Aorta (tissue), 5 donors: ENCODE data around the gene EDIL3. TPM values are rescaled to one million over a fixed set of nuclear protein-coding genes. Genes with fewer than 3 reads are reported as not detected.

Experiments
- ATAC-seq: fragments of 200-7000 bp; cut with Tn5 transposase; one replicate; pipeline ENCODE4 v1.9.1; 2022; ENCODE audit warnings: moderate library complexity; ENCODE audit not compliant: low FRiP score
- DNase-seq, 2 donors: peaks; one replicate each; pipeline ENCODE4 v3.0.0-alpha.2; 2020
- H3K27ac ChIP-seq, 2 donors: one replicate each; pipeline ENCODE4 v1.5.1; 2013; ENCODE audit warnings: low read length in 2 of 2, mild to moderate bottlenecking in 2 of 2, moderate library complexity in 2 of 2, control low read depth in 1 of 2, inconsistent platforms in 1 of 2, low read depth in 1 of 2
- H3K27me3 ChIP-seq, 2 donors: one replicate each; pipeline ENCODE4 v1.6.1; 2013; ENCODE audit warnings: control low read depth in 1 of 2, low read length in 1 of 2, mild to moderate bottlenecking in 1 of 2, moderate library complexity in 1 of 2; ENCODE audit not compliant: insufficient read depth in 2 of 2, control insufficient read depth in 1 of 2
- H3K36me3 ChIP-seq, 2 donors: one replicate each; pipeline ENCODE4 v1.6.1; 2013; ENCODE audit warnings: control low read depth in 1 of 2, low read length in 1 of 2, mild to moderate bottlenecking in 1 of 2; ENCODE audit not compliant: insufficient read depth in 2 of 2, control insufficient read depth in 1 of 2
- H3K4me1 ChIP-seq, 2 donors: one replicate each; pipeline ENCODE4 v1.6.1; 2013; ENCODE audit warnings: low read length in 2 of 2, control low read depth in 1 of 2, mild to moderate bottlenecking in 1 of 2, moderate library complexity in 1 of 2; ENCODE audit not compliant: insufficient read depth in 2 of 2, control insufficient read depth in 1 of 2
- H3K4me3 ChIP-seq, 2 donors: one replicate each; pipeline ENCODE4 v1.5.1; 2013; ENCODE audit warnings: low read length in 2 of 2, control low read depth in 1 of 2, mild to moderate bottlenecking in 1 of 2
- H3K9me3 ChIP-seq: one replicate; pipeline ENCODE4 v1.6.1; 2013; ENCODE audit warnings: mild to moderate bottlenecking, low read length; ENCODE audit not compliant: control insufficient read depth
- WGBS, 2 donors: extraction: QIAGEN DNeasy Blood & Tissue Kit; methylation state at CpG; one replicate each; pipeline ENCODE4 v1.1.7; 2013; 5-methylcytosine and 5-hydroxymethylcytosine counted together
- intact Hi-C, 2 donors: fragments of 100-400 bp; cut with DNase I; formaldehyde crosslinking; loops; one replicate each; pipeline versions ENCODE4 v1.14.2 to v1.15.0; 2022
- polyA plus RNA-seq, 2 donors: library from polyadenylated mRNA; stranded (reverse); fragments of 200-250 nt; gene quantifications; one replicate each; pipeline ENCODE4 v1.2.3, GENCODE V29; 2013
- total RNA-seq, 2 donors: library from RNA; stranded (reverse); fragmentation: NEBNext Ultra II Directional; extraction: Animal tissue kit (Norgen Biotek cat#: 25700); gene quantifications; one replicate each; pipeline ENCODE4 v1.2.1, GENCODE V29; 2021
- donor health status: healthy with polysubstance abuse.
- donor health status: Bipolar disorder and iron deficiency.
- donor health status: DM: no; HTN: no; CAD: no.
- donor health status: DM: no; HTN: no; CAD: no.
- donor health status: DM: yes; HTN: yes; CAD: no.

EDIL3 gene
- total and polyA plus RNA-seq, 4 donors = 50.0 to 205 (median 122) TPM

DNA sequence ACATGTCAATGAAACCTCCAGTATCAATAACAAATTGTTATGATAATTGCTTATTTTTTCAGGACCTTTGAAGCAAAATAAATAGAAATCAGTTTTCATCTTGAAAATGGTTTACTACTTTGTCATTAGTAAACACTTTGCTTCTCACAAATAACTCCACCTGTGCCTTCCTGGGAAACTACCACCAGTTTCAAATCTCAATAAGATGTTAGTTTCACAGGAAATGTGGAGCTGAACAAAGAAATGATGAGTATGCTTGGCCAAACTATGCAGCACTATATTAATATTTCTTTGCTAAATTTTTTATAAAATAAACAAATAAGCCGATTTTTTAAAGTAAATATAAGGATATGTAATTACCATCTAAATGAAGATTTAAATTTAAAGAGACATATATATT, 442.5 kb downstream of the EDIL3 start:
- 72 to 80% methylated on average over 1 of the region's 1 CpG for WGBS, 2 donors
- no peaks in the 10 kb centered on the region for H3K36me3 ChIP-seq
- ATAC-seq (no peak), DNase-seq (no peak)
- intact Hi-C loops = no loop called here
- peaks cover 1% of the 10 kb centered on the region for H3K9me3 ChIP-seq
- H3K27ac ChIP-seq = no peak overlapping the region
- no peak overlapping the region for H3K4me3 ChIP-seq
- no peaks in the 10 kb centered on the region for H3K4me1 ChIP-seq
- H3K27me3 ChIP-seq = no peaks in the 10 kb centered on the region

DNA sequence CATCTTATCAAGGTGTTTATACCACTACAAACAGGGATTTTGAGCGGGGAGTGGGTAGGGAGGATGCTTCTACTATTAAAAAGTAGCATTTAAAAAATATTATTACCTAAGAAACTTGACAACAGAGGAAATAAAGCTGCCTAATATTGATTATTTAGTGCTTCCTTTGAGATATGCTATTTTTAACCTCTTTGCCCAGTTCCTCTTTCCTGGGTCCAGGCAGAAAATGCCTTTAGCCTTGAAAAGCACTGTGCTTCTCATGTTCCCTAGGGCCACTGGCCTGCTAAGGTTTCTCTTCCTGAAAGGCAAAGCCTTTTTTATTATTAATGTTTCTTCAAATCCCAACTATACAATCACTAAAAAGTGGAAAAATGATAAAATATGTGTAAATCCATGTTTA, 446.8 kb downstream of the EDIL3 start:
- Histone ChIP-seq H3K36me3 (no peaks in the 10 kb centered on the region), H3K9me3 (no peaks in the 10 kb centered on the region), H3K27me3 (no peaks in the 10 kb centered on the region), H3K4me3 (no peak overlapping the region), H3K4me1 (no peaks in the 10 kb centered on the region), H3K27ac (no peak overlapping the region)
- ATAC-seq (no peak), DNase-seq (no peak)
- intact Hi-C loops = no loop called here
- WGBS, 2 donors = 83 to 85% methylated on average over 1 of the region's 1 CpG

DNA sequence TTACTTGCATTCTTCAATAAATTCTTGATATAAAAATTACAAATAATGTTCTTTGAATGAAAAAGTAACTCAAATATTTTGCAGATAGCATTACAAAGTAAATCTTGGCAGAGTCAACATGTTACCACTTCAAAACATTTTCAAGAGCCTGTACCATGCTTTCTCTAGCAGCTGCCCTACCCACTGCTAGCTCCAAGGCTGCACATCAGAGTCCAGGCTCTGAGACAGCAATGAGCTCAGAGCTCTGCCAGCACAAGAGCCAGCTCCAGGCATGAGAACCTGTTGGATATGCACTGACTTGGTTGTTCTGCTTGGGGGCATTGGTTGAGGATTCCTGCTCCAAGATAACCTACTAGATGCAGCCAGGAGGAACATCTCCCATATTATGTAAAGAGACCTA, 452.7 kb downstream of the EDIL3 start:
- DNase-seq (no peak), ATAC-seq (no peak)
- Histone ChIP-seq H3K4me1 (no peaks in the 10 kb centered on the region), H3K4me3 (no peak overlapping the region), H3K9me3 (no peaks in the 10 kb centered on the region), H3K36me3 (no peaks in the 10 kb centered on the region), H3K27ac (no peak overlapping the region), H3K27me3 (no peaks in the 10 kb centered on the region)
- intact Hi-C loops = no loop called here

DNA sequence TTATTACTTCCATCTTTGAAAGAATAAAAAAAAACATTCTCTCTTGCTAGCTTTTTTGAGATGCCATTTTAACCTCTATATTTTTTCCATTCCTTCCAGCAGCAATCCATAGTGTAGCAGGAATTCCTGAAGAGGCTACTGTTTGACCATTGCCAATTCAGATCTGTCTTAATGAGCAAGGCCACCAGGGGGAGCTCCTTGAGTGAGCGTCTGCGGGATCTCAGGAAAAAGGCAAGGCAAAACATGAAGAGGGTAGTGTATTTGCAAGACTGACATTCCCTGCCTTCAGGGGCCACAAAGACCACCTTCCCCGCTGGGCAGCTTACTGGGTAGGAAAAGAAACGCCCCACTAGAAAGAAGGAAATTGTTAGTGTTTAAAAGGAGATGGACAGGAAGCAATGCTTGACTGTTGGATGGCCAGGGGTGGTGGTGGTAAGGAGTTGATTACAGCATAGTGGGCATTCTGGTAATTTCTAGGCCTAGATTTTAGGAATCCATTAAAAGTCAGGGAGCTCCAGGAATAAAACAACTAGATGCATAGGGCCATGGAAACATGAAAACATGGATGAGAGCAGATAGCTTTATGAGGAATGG, 457.4 kb downstream of the EDIL3 start:
- Histone ChIP-seq H3K27ac (no peak overlapping the region), H3K4me3 (no peak overlapping the region), H3K36me3 (no peaks in the 10 kb centered on the region), H3K9me3 (no peaks in the 10 kb centered on the region), H3K4me1 (no peaks in the 10 kb centered on the region), H3K27me3 (no peaks in the 10 kb centered on the region)
- WGBS, 2 donors = 43 to 44% methylated on average over 4 of the region's 4 CpGs
- ATAC-seq = no peak
- DNase-seq = peak; percentile 58 to 80
- intact Hi-C loops = loop anchor here in 1 of 2 donors (10.0 kb wide), 1 partner anchor 328 kb away; no protein-coding TSS in a partner anchor

DNA sequence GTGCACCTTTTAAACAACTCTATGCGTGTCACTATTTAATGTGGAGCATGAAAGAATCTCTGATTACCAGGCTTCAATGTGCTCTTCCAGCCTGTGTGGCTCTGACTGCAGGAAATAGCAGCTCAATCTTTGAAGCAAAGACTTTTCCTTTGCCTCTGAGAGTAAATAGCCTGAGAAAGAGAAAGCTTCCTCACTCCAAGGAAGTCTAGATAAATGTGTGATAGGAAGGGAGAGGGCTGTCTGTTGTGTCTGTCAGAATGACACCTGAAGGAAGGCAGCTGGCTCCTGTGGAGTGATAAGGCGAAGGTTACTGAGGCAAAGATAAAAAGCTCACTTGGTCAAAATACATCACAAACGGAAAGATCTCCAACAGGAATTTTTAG, 458.7 kb downstream of the EDIL3 start:
- no peak for DNase-seq
- no peak overlapping the region for H3K4me3 ChIP-seq
- no peak overlapping the region for H3K27ac ChIP-seq
- H3K9me3 ChIP-seq = no peaks in the 10 kb centered on the region
- WGBS, 2 donors = 59 to 60% methylated on average over 3 of the region's 3 CpGs
- ATAC-seq = no peak
- no peaks in the 10 kb centered on the region for H3K27me3 ChIP-seq
- H3K36me3 ChIP-seq = no peaks in the 10 kb centered on the region
- no peaks in the 10 kb centered on the region for H3K4me1 ChIP-seq
- intact Hi-C loops = loop anchor here in 1 of 2 donors (10.0 kb wide), 1 partner anchor 329 kb away; no protein-coding TSS in a partner anchor

DNA sequence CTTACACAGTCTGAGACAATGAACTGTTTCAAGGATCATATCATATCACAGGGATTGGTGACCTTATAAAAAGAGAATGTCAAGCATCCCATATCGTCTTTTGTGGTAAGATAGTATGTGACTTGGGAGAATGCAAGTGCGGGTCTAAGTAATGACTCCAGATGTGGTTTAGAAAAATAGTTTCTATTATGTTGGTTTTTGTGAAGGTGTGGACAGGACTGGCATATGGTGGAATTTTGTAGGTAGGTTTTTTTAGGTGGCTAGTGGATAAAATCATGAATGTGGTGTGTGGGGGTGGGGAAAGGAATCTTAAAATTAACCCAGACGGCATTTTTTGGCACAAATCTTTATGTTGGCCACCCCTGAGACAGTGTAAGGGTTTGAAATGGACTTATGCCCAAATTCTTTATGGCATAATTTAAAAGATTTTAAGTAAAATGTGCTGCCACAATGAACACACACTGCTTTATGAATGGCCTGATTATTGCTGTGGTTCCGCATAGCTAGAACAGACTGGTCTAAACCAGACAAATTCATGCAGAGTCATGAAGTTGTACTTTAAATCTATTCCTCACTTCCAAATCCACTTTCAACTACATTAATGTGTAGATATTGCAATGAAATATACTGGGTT, 459.2 kb downstream of the EDIL3 start:
- H3K27me3 ChIP-seq = no peaks in the 10 kb centered on the region
- H3K4me3 ChIP-seq = no peak overlapping the region
- DNase-seq (no peak), ATAC-seq (no peak)
- H3K9me3 ChIP-seq = no peaks in the 10 kb centered on the region
- H3K4me1 ChIP-seq = no peaks in the 10 kb centered on the region
- H3K27ac ChIP-seq = no peak overlapping the region
- 42 to 55% methylated on average over 4 of the region's 4 CpGs for WGBS, 2 donors
- H3K36me3 ChIP-seq = no peaks in the 10 kb centered on the region
- intact Hi-C loops = loop anchor here in 1 of 2 donors (10.0 kb wide), 1 partner anchor 329 kb away; no protein-coding TSS in a partner anchor

DNA sequence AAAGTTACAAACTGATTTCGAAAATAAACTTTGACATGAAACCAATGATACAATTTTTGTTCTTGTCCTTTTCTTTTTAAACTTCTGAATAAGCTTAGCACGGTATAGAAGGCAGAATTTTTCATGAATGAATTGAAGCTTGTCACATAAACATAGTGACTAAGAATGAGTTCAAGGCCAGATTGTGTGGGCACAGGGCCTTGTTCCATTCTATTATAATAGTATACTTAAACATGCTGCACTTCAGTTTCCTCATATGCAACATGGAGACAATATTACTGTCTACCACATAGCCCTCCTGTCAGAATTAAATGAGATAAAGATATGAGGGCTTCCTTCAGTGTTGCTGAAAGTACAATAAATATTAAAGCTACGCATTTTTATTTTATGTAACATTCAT, 459.8 kb downstream of the EDIL3 start:
- Histone ChIP-seq H3K27ac (no peak overlapping the region), H3K9me3 (no peaks in the 10 kb centered on the region), H3K27me3 (no peaks in the 10 kb centered on the region), H3K36me3 (no peaks in the 10 kb centered on the region), H3K4me1 (no peaks in the 10 kb centered on the region), H3K4me3 (no peak overlapping the region)
- intact Hi-C loops = loop anchor here in 1 of 2 donors (5.0 to 10.0 kb wide), 2 partner anchors 203 to 330 kb away; partner anchors contain the start of gene HAPLN1
- DNase-seq = no peak
- no peak for ATAC-seq
- WGBS, 2 donors = 65 to 69% methylated on average over 3 of the region's 3 CpGs

DNA sequence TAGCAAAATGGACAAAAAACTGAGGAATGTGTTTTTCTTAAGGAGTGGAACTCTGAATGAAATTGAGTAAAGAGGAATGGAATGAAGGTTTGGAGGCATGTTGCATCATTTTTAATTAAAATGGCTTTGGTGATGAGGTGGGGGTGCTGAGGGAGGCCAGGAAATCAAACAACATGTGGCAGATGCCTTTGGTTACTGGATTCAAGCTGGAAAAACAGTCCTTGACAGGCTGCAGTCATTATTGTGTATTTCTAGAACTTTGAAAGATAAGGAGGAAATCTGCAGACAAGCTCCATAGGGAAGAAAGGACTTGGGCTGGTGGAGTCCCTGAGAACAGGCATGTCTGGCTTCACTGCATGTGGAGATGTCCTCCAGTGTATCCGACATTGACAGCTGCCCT, 460.5 kb downstream of the EDIL3 start:
- ATAC-seq = no peak
- Histone ChIP-seq H3K4me3 (no peak overlapping the region), H3K4me1 (no peaks in the 10 kb centered on the region), H3K9me3 (no peaks in the 10 kb centered on the region), H3K36me3 (no peaks in the 10 kb centered on the region), H3K27me3 (no peaks in the 10 kb centered on the region), H3K27ac (no peak overlapping the region)
- WGBS, 2 donors = 63 to 71% methylated on average over 1 of the region's 1 CpG
- no peak for DNase-seq
- intact Hi-C loops = loop anchor here in 1 of 2 donors (5.0 to 10.0 kb wide), 2 partner anchors 202 to 331 kb away; partner anchors contain the start of gene HAPLN1

DNA sequence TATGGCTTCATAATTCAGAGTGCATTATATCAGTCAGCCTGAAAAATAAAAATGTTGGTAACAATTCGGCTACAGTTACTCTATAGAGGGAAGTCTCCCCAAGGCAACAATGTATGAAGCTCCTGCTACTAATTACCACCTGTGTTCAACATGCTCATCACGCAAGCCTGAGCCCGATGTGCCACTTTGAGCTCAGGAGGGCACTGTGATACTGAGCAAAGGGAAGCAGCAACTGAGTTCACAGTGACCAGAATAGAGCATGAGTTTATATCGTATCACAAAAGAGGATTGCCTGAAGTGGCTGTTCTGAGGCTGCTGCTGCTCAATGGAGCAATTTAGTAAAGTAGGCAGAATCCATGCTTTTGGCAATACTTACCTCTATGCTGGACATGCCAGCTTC, 462.0 kb downstream of the EDIL3 start:
- H3K4me3 ChIP-seq = no peak overlapping the region
- 93 to 94% methylated on average over 4 of the region's 4 CpGs for WGBS, 2 donors
- ATAC-seq = no peak
- no peak overlapping the region for H3K27ac ChIP-seq
- intact Hi-C loops = loop anchor here in 1 of 2 donors (5.0 to 10.0 kb wide), 2 partner anchors 200 to 332 kb away; partner anchors contain the start of gene HAPLN1
- no peaks in the 10 kb centered on the region for H3K4me1 ChIP-seq
- no peaks in the 10 kb centered on the region for H3K9me3 ChIP-seq
- H3K36me3 ChIP-seq = no peaks in the 10 kb centered on the region
- no peaks in the 10 kb centered on the region for H3K27me3 ChIP-seq
- no peak for DNase-seq
